T-cell (primary cell): Measurements from ENCODE around the gene IRX3. TPM values are rescaled to one million over a fixed set of nuclear protein-coding genes. Genes with fewer than 3 reads are reported as not detected.

Source experiments
- ATAC-seq, 4 experiments: fragments of 200-7000 bp in 3 of 4; fragments of 150-1000 bp in 1 of 4; cut with Tn5 transposase; replicated peaks in 1 of 4; 1 replicate in 3 of 4; 2 replicates in 1 of 4; pipeline ENCODE4 v1.10.0; 2021; ENCODE audit warnings: moderate library complexity in 3 of 4, mild to moderate bottlenecking in 2 of 4, moderate number of reproducible peaks in 1 of 4
- CTCF ChIA-PET, 2 donors: fragments of 300-600 bp; sonication (Branson Sonifier 250); formaldehyde crosslinking; loops; one replicate each; lab custom pipeline; 2022; ENCODE audit warnings: antibody characterized with exemption in 2 of 2; lab: Charles Lee
- POLR2A ChIA-PET, 2 donors: fragments of 300-600 bp; sonication (Branson Sonifier 250); formaldehyde crosslinking; loops; one replicate each; lab custom pipeline; 2022; ENCODE audit warnings: antibody characterized with exemption in 2 of 2; lab: Charles Lee
- DNase-seq, 35 experiments: peaks; one replicate each; pipeline versions ENCODE4 v3.0.0 to v3.0.0-alpha.2; 2013 to 2023
- H3K27ac ChIP-seq: one replicate; pipeline ENCODE4 v1.5.1; 2013; ENCODE audit warnings: low read length
- H3K27me3 ChIP-seq, 2 experiments: replicated peaks in 1 of 2; 1 replicate in 1 of 2; 2 replicates in 1 of 2; pipeline versions ENCODE4 v1.6.1 to v1.7.0; 2013; ENCODE audit warnings: low read length in 1 of 2, mixed read lengths in 1 of 2; ENCODE audit not compliant: control insufficient read depth in 2 of 2, insufficient read depth in 2 of 2; ENCODE audit errors: extremely low read depth in 1 of 2
- H3K36me3 ChIP-seq, 2 donors: 1 replicate in 1 of 2; 2 replicates in 1 of 2; pipeline versions ENCODE4 v1.6.1 to v1.7.0; 2013; ENCODE audit warnings: low read length in 1 of 2; ENCODE audit not compliant: control insufficient read depth in 2 of 2, insufficient read depth in 1 of 2; ENCODE audit errors: extremely low read depth in 1 of 2
- H3K4me1 ChIP-seq, 2 experiments: 1 replicate in 1 of 2; 2 replicates in 1 of 2; pipeline versions ENCODE4 v1.6.1 to v1.7.0; 2013; ENCODE audit warnings: low read length in 2 of 2, mixed read lengths in 1 of 2; ENCODE audit not compliant: insufficient read depth in 2 of 2, control insufficient read depth in 1 of 2; ENCODE audit errors: extremely low read depth in 1 of 2
- H3K4me3 ChIP-seq, 2 donors: 1 replicate in 1 of 2; 2 replicates in 1 of 2; pipeline versions ENCODE4 v1.5.1 to v1.7.0; 2013; ENCODE audit warnings: mild to moderate bottlenecking in 2 of 2, low read length in 1 of 2, moderate library complexity in 1 of 2; ENCODE audit not compliant: control insufficient read depth in 1 of 2; ENCODE audit errors: extremely low read depth in 1 of 2
- H3K9me3 ChIP-seq: 2 replicates; pipeline ENCODE4 v1.7.0; 2013
- H3K27ac Mint-ChIP-seq, 2 donors: one replicate each; pipeline ENCODE4 v1.8.0; 2020 to 2021; ENCODE audit warnings: mild to moderate bottlenecking in 2 of 2, mixed read lengths in 2 of 2
- H3K27me3 Mint-ChIP-seq, 2 donors: one replicate each; pipeline ENCODE4 v1.8.0; 2021 to 2022; ENCODE audit warnings: mixed read lengths in 2 of 2
- H3K36me3 Mint-ChIP-seq: one replicate; pipeline ENCODE4 v1.8.0; 2021; ENCODE audit warnings: mixed read lengths
- H3K4me1 Mint-ChIP-seq, 3 donors: one replicate each; pipeline ENCODE4 v1.8.0; 2020 to 2022; ENCODE audit warnings: mixed read lengths in 3 of 3, mild to moderate bottlenecking in 1 of 3
- H3K4me3 Mint-ChIP-seq, 3 donors: one replicate each; pipeline ENCODE4 v1.8.0; 2020 to 2022; ENCODE audit warnings: mild to moderate bottlenecking in 3 of 3, mixed read lengths in 3 of 3, moderate library complexity in 3 of 3
- H3K9me3 Mint-ChIP-seq, 3 donors: one replicate each; pipeline ENCODE4 v1.8.0; 2020 to 2022; ENCODE audit warnings: mixed read lengths in 3 of 3
- WGBS: methylation state at CpG from one replicate; pipeline ENCODE4 v1.1.5; 2013; ENCODE audit warnings: missing lambda C conversion rate; ENCODE audit not compliant: insufficient coverage; 5-methylcytosine and 5-hydroxymethylcytosine counted together
- total RNA-seq, 35 experiments: library from RNA in 6 of 35; stranded (reverse) in 6 of 35; fragments of 120-200 nt in 1 of 35; gene quantifications; one replicate each; pipeline versions ENCODE4 v1.2.1 to v1.2.4 and lab custom pipeline; 2013 to 2026

Gene IRX3
- total RNA-seq, 5 donors from 2014 or later (not counting 1 experiment from before 2014, with no cell fraction given), result 0.19 to 0.35 TPM; not detected in 3

GRCh38 chr16:54284319-54284930 lies 2.2 kb downstream of the IRX3 start:
- CTCF ChIA-PET, result no interaction called here
- peaks cover 31 to 33% (median 31%) of the 10 kb centered on the region in 3 donors for H3K4me1 Mint-ChIP-seq
- H3K27me3 Mint-ChIP-seq, result peaks cover 43 to 78% of the 10 kb centered on the region in 2 donors
- H3K36me3 Mint-ChIP-seq, result no peaks in the 10 kb centered on the region
- no peaks in the 10 kb centered on the region for H3K9me3 Mint-ChIP-seq
- H3K36me3 ChIP-seq, result no peaks in the 10 kb centered on the region
- ATAC-seq (no peak), DNase-seq (no peak)
- POLR2A ChIA-PET, result no interaction called here
- 3% methylated on average over 71 of the region's 73 CpGs for WGBS
- H3K4me3 ChIP-seq, result no peak overlapping the region
- peaks cover 4 to 14% of the 10 kb centered on the region in 2 experiments for H3K4me1 ChIP-seq
- peak overlapping the region in 1 of 3 donors; percentile 62 for H3K4me3 Mint-ChIP-seq
- H3K9me3 ChIP-seq, result no peaks in the 10 kb centered on the region
- no peak overlapping the region for H3K27ac Mint-ChIP-seq
- H3K27ac ChIP-seq, result no peak overlapping the region
- H3K27me3 ChIP-seq, result peaks cover 12 to 84% of the 10 kb centered on the region in 2 experiments

- H3K9me3 Mint-ChIP-seq, result no peaks in the 10 kb centered on the region
- Histone ChIP-seq H3K27me3 (peaks cover 9 to 78% of the 10 kb centered on the region in 2 experiments), H3K27ac (no peak overlapping the region), H3K4me1 (peaks cover 4 to 14% of the 10 kb centered on the region in 2 experiments), H3K4me3 (no peak overlapping the region), H3K36me3 (no peaks in the 10 kb centered on the region), H3K9me3 (no peaks in the 10 kb centered on the region)
- H3K4me1 Mint-ChIP-seq, result peaks cover 31 to 32% (median 31%) of the 10 kb centered on the region in 3 donors
- DNase-seq, result no peak
- peaks cover 45 to 76% of the 10 kb centered on the region in 2 donors for H3K27me3 Mint-ChIP-seq
- peak overlapping the region in 1 of 3 donors; percentile 45 for H3K4me3 Mint-ChIP-seq
- H3K27ac Mint-ChIP-seq, result no peak overlapping the region
- ATAC-seq, result no peak
- no peaks in the 10 kb centered on the region for H3K36me3 Mint-ChIP-seq
- POLR2A ChIA-PET, result no interaction called here
- WGBS, result 7% methylated on average over 27 of the region's 31 CpGs
- CTCF ChIA-PET, result no interaction called here
These were observed 2.8 kb downstream of the IRX3 start for GRCh38 chr16:54283725-54284318.

- ATAC-seq (no peak), DNase-seq (no peak)
- H3K9me3 ChIP-seq, result no peaks in the 10 kb centered on the region
- Mint-ChIP-seq H3K36me3 (no peaks in the 10 kb centered on the region), H3K4me1 (peaks cover 27 to 32% (median 28%) of the 10 kb centered on the region in 3 donors), H3K9me3 (no peaks in the 10 kb centered on the region), H3K27ac (peak overlapping the region in 1 of 2 donors; percentile 21), H3K27me3 (peaks cover 40 to 75% of the 10 kb centered on the region in 2 donors), H3K4me3 (peak overlapping the region in 2 of 3 donors; percentile 7 to 45)
- POLR2A ChIA-PET, result no interaction called here
- peaks cover 2 to 14% of the 10 kb centered on the region in 2 experiments for H3K4me1 ChIP-seq
- CTCF ChIA-PET, result no interaction called here
- H3K27me3 ChIP-seq, result peaks cover 8 to 71% of the 10 kb centered on the region in 2 experiments
- H3K36me3 ChIP-seq, result no peaks in the 10 kb centered on the region
- WGBS, result 19% methylated on average over 28 of the region's 37 CpGs
- no peak overlapping the region for H3K4me3 ChIP-seq
- no peak overlapping the region for H3K27ac ChIP-seq
These were observed 3.5 kb downstream of the IRX3 start for GRCh38 chr16:54282928-54283724.

- Histone ChIP-seq H3K27me3 (peaks cover 7 to 64% of the 10 kb centered on the region in 2 experiments), H3K27ac (no peak overlapping the region), H3K36me3 (no peaks in the 10 kb centered on the region), H3K4me3 (peak overlapping the region in 1 of 2 donors; percentile 29), H3K9me3 (no peaks in the 10 kb centered on the region), H3K4me1 (peaks cover 1 to 12% of the 10 kb centered on the region in 2 experiments)
- ChIA-PET CTCF (no interaction called here), POLR2A (no interaction called here)
- Mint-ChIP-seq H3K4me3 (peak overlapping the region in 1 of 3 donors; percentile 45), H3K27me3 (peaks cover 40 to 68% of the 10 kb centered on the region in 2 donors), H3K36me3 (no peaks in the 10 kb centered on the region), H3K27ac (no peak overlapping the region), H3K4me1 (peaks cover 24 to 32% (median 25%) of the 10 kb centered on the region in 3 donors), H3K9me3 (no peaks in the 10 kb centered on the region)
- WGBS, result 2% methylated on average over 28 of the region's 42 CpGs
- DNase-seq (no peak), ATAC-seq (no peak)
These were observed 4.2 kb downstream of the IRX3 start for GRCh38 chr16:54282202-54282927.

GRCh38 chr16:54281535-54282201 lies 4.9 kb downstream of the IRX3 start:
- peaks cover 24 to 31% (median 24%) of the 10 kb centered on the region in 3 donors for H3K4me1 Mint-ChIP-seq
- no peaks in the 10 kb centered on the region for H3K36me3 ChIP-seq
- no peaks in the 10 kb centered on the region for H3K9me3 Mint-ChIP-seq
- H3K4me3 Mint-ChIP-seq, result peak overlapping the region in 1 of 3 donors; percentile 32
- no peak overlapping the region for H3K27ac ChIP-seq
- DNase-seq (no peak), ATAC-seq (no peak)
- peaks cover 40 to 67% of the 10 kb centered on the region in 2 donors for H3K27me3 Mint-ChIP-seq
- peaks cover 0 to 7% of the 10 kb centered on the region in 2 experiments for H3K4me1 ChIP-seq
- CTCF ChIA-PET, result interaction anchor here in 1 of 2 donors (0.5 to 0.6 kb wide), 2 partner anchors 543 to 948 kb away, joined by 3 read pairs; no protein-coding TSS in a partner anchor
- POLR2A ChIA-PET, result no interaction called here
- 10% methylated on average over 53 of the region's 53 CpGs for WGBS
- H3K4me3 ChIP-seq, result no peak overlapping the region
- H3K27ac Mint-ChIP-seq, result no peak overlapping the region
- peaks cover 7 to 62% of the 10 kb centered on the region in 2 experiments for H3K27me3 ChIP-seq
- H3K9me3 ChIP-seq, result no peaks in the 10 kb centered on the region
- no peaks in the 10 kb centered on the region for H3K36me3 Mint-ChIP-seq
